Measurements from ENCODE around the gene ALX4.

The ALX4 gene

GRCh38 chr11:44267750-44268613 is 42.0 kb downstream of the ALX4 start:
- no peak for DNase-seq (ENCODE audit: low read depth in 2 of 2)

- DNase-seq (ENCODE audit: low read depth in 2 of 2): no peak
Observed at GRCh38 chr11:44267006-44267749, 42.8 kb downstream of the ALX4 start.

- no peak for DNase-seq (ENCODE audit: low read depth in 2 of 2)
Observed at GRCh38 chr11:44266056-44266780, 43.7 kb downstream of the ALX4 start.

GRCh38 chr11:44264761-44265160 is 45.2 kb downstream of the ALX4 start:
- DNase-seq (ENCODE audit: low read depth in 2 of 2): no peak

- no peak for DNase-seq (ENCODE audit: low read depth in 2 of 2)
Observed at GRCh38 chr11:44264438-44264749, 45.5 kb downstream of the ALX4 start.

- DNase-seq (ENCODE audit: low read depth in 2 of 2): no peak
Observed at GRCh38 chr11:44263738-44264437, 46.1 kb downstream of the ALX4 start.

- DNase-seq (ENCODE audit: low read depth in 2 of 2): no peak
Observed at GRCh38 chr11:44261800-44262591, 47.9 kb downstream of the ALX4 start.

- DNase-seq (ENCODE audit: low read depth in 2 of 2): no peak
Observed at GRCh38 chr11:44260081-44260480, 49.9 kb downstream of the ALX4 start.

- DNase-seq (ENCODE audit: low read depth in 2 of 2): no peak
Observed at GRCh38 chr11:44258839-44259420, 51.0 kb downstream of the ALX4 start.

- no peak for DNase-seq (ENCODE audit: low read depth in 2 of 2)
Observed at GRCh38 chr11:44258190-44258489, 51.8 kb downstream of the ALX4 start.

- DNase-seq (ENCODE audit: low read depth in 2 of 2): no peak
Observed at GRCh38 chr11:44257338-44258189, 52.4 kb downstream of the ALX4 start.

- no peak for DNase-seq (ENCODE audit: low read depth in 2 of 2)
Observed at GRCh38 chr11:44256673-44257291, 53.2 kb downstream of the ALX4 start.

GRCh38 chr11:44255406-44256071 is 54.4 kb downstream of the ALX4 start:
- no peak for DNase-seq (ENCODE audit: low read depth in 2 of 2)

- no peak for DNase-seq (ENCODE audit: low read depth in 2 of 2)
Observed at GRCh38 chr11:44252999-44253602, 56.8 kb downstream of the ALX4 start.

GRCh38 chr11:44250421-44250820 is 59.5 kb downstream of the ALX4 start:
- DNase-seq (ENCODE audit: low read depth in 2 of 2): no peak

GRCh38 chr11:44248109-44248508 is 61.8 kb downstream of the ALX4 start:
- DNase-seq (ENCODE audit: low read depth in 2 of 2): no peak

- DNase-seq (ENCODE audit: low read depth in 2 of 2): no peak
Observed at GRCh38 chr11:44247508-44247907, 62.4 kb downstream of the ALX4 start.

- DNase-seq (ENCODE audit: low read depth in 2 of 2): no peak
Observed at GRCh38 chr11:44246726-44247125, 63.2 kb downstream of the ALX4 start.

Data from stimulated activated CD8-positive, alpha-beta memory T cell treated with anti-CD3 and anti-CD28 coated beads, Interleukin-2, amount 100 ng/mL, for 1 hour (primary cell).